ENCODE measurements around the gene CHST6. TPM values are rescaled to one million over a fixed set of nuclear protein-coding genes. Genes with fewer than 3 reads are reported as not detected.

The CHST6 gene
- total and polyA plus RNA-seq, 9 of the 15 experiments (the other 6 are each of a cell fraction or from before 2014, with no cell fraction given), result 0.01 to 0.05 (median 0.02) TPM; not detected in 6

DNA sequence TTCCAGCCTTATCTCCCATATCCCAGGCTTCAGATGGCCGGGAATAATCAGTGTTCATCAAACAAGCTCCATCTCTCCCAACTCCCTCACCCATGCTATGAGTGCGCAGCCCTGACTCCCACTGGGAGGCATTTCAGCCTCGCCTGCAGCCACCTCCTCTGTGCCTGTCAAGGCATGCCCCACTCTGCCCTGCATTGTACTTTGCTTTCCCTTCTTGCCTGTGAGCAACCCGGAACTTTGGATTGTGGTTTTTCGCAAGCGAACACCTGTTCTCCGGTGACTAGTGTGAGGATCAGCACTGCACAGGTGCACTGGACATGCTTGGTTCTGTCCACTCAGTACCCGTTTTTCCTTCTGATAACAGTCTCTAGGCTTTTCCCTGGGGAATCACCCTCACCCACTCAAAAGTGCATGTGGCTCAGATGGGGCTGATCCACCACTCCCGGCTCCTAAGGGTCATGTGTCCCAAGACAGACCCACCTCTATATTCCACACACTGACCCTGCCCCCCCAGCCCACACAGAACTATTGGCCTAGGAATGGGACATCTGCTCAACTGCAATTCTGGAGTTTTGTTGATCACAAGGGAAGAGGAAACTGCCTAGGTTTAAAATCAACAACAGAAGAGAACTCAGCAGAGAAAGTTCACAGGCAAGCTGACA lies 9.1 kb downstream of the CHST6 start (continued):
- TF ChIP-seq, protein P1, sequence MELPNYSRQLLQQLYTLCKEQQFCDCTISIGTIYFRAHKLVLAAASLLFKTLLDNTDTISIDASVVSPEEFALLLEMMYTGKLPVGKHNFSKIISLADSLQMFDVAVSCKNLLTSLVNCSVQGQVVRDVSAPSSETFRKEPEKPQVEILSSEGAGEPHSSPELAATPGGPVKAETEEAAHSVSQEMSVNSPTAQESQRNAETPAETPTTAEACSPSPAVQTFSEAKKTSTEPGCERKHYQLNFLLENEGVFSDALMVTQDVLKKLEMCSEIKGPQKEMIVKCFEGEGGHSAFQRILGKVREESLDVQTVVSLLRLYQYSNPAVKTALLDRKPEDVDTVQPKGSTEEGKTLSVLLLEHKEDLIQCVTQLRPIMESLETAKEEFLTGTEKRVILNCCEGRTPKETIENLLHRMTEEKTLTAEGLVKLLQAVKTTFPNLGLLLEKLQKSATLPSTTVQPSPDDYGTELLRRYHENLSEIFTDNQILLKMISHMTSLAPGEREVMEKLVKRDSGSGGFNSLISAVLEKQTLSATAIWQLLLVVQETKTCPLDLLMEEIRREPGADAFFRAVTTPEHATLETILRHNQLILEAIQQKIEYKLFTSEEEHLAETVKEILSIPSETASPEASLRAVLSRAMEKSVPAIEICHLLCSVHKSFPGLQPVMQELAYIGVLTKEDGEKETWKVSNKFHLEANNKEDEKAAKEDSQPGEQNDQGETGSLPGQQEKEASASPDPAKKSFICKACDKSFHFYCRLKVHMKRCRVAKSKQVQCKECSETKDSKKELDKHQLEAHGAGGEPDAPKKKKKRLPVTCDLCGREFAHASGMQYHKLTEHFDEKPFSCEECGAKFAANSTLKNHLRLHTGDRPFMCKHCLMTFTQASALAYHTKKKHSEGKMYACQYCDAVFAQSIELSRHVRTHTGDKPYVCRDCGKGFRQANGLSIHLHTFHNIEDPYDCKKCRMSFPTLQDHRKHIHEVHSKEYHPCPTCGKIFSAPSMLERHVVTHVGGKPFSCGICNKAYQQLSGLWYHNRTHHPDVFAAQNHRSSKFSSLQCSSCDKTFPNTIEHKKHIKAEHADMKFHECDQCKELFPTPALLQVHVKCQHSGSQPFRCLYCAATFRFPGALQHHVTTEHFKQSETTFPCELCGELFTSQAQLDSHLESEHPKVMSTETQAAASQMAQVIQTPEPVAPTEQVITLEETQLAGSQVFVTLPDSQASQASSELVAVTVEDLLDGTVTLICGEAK (IDR thresholded peaks at IDR 0.05), result no peak
- TF ChIP-seq, protein P1 (CRISPR knock-in tag; IDR thresholded peaks at IDR 0.05), result no peak
- no peak for TF ChIP-seq HSF4 (CRISPR knock-in tag; IDR thresholded peaks at IDR 0.05; ENCODE audit: borderline replicate concordance)
- no peak for TF ChIP-seq CBFA2T2 (conservative IDR thresholded peaks at IDR 0.05)
- TF ChIP-seq ETS2 (tag; IDR thresholded peaks at IDR 0.05; ENCODE audit: borderline replicate concordance, poor library complexity, severe bottlenecking), result no peak
- no peak for TF ChIP-seq ZNF766 (CRISPR knock-in tag; conservative IDR thresholded peaks at IDR 0.05)
- no peak for TF ChIP-seq PPARD (CRISPR knock-in tag; IDR thresholded peaks at IDR 0.05)

Measured in K562 (cell line).